LoVo (cell line): Measurements from ENCODE around the gene CBLIF.
"Not testable (repeated sequence)": the region's sequence is repeated elsewhere in the genome, so short reads cannot be mapped to it uniquely, and the experiment has no call there.

Experiments used
- DNase-seq: peaks from one replicate; pipeline ENCODE4 v3.0.0-alpha.2; 2016; ENCODE audit warnings: low spot score

CBLIF gene

DNA sequence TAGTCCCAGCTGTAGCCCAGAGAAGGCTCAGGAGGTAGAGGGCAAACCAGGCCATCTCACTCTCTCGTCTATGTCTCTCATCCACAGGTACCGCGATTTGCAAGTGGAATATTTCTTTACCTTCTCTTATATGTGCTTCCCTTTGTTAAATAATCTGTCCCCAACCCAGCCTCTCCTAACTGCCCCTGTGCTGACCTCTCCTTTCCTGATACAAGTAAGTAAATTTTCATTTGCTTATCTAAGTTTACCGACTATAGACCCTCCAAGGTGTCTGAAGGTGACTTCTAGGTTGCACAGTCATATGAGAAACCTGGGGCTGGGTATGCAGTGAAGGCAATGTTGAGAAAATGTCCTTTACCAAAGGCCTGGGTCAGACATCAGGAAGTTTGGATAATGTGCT lies at the start of gene CBLIF:
TSS of gene CBLIF (minus strand) at position 101 of the 400 bp plus-strand sequence. CDS start at position 55, 46 bp downstream.
- no peak for DNase-seq

GRCh38 chr11:59894616-59895015 lies 49.3 kb upstream of the CBLIF start:
- DNase-seq: no peak

DNA sequence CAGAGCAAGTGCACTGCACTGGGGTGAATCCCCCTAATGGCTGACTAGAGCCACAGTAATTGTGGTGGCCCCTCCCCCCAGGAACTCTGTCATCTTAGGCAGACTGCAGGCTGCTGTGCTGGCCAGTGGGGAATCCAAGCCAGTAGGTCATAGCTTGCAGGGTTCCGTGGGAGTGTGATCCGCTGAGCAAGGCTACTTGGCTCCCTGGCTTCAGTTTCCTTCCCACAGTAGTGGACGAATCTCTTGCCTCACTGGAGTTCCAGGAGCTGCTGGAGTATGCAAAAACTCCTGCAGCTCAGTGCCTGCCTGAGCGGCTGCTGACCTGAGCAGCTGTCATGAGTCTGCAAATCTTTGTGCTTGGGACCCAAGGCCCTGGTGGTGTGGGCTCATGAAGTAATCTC lies 46.5 kb upstream of the CBLIF start:
- no peak for DNase-seq

- DNase-seq: not testable (repeated sequence)
Measured at GRCh38 chr11:59887156-59887555, 41.9 kb upstream of the CBLIF start.

DNA sequence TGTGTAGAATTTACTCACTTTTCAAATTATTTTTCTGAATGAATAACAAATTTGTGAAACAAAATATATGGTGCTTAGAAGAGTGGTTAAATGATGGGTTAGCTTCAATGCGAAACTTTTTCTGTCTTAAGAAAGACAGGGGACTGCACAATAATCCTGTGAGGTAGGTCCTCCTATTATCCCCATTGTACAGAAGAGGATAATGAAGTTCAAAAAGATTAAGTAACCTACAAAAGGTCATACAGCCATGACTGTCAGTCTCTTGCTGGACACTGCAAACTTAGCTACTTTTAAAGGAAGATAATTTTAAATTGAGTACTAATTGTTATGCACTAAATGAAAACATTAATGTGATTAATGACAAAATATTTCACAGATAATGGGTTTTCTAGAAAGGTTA lies 38.3 kb upstream of the CBLIF start:
- DNase-seq: no peak

GRCh38 chr11:59879567-59879966 lies 34.3 kb upstream of the CBLIF start:
- DNase-seq: no peak

GRCh38 chr11:59878575-59878974 lies 33.3 kb upstream of the CBLIF start, which contains the start of gene OOSP3:
Gene OOSP3, plus strand, starts transcription at chr11:59878782. Its CDS starts 27 bp downstream, at chr11:59878809.
- DNase-seq: no peak

- no peak for DNase-seq
Measured at GRCh38 chr11:59877784-59878183, 32.5 kb upstream of the CBLIF start.

DNA sequence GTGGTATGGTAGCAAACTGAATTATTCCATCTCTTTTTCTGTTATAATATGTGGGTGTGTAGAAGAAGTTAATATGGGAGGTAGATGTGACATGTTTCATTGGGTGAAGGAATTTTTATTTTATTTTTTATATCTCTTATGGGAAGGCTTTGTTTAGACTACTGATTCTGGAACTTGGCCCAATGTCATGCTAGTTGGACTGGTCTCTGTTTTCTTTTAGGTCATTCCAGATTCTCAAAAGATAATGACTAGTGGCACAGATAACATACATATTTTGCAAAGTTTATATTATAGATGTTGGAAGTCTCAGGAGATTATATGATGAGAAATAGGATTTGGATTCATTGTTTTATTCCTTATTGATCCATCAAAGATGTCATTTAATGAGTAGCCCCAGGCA lies 32.0 kb upstream of the CBLIF start:
- DNase-seq: no peak

GRCh38 chr11:59875856-59876519 lies 30.7 kb upstream of the CBLIF start:
- no peak for DNase-seq

DNA sequence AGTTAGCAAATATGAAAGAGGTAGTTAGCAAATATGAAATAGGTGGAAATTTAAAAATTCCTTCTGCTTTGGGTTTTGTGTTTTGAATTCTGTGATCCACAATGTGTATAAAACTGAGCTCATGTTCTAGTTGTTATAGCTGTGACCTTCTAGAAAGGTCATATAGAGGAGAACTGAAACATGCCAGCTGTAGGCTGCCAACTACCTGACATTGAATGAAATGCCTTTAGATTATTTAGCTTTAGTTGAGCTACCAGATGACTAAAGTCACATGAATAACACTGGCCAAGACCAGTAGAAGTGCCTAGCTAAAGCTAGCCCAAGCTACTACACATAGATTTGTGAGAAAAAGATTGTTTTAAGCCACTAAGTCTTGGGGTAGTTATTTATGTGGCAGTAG lies 26.8 kb upstream of the CBLIF start:
- DNase-seq: no peak

DNA sequence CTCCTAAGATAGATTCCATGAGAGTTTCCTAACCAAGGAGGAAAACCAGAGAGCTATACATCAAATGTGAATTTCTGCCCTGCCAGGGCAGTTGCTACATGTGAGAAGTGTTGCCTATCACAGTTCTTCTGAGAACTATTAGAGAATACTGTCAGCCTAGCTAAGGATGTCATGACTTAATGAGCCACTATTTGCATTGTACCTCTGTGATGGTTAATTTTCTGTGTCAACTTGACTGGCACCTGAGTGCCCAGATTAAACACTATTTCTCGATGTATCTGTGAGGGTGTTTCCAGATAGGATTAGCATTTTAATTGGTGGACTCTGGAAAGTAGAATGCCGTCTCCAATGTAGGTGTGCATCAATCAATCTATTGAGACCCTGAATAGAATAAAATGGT lies 22.6 kb upstream of the CBLIF start:
- no peak for DNase-seq

DNA sequence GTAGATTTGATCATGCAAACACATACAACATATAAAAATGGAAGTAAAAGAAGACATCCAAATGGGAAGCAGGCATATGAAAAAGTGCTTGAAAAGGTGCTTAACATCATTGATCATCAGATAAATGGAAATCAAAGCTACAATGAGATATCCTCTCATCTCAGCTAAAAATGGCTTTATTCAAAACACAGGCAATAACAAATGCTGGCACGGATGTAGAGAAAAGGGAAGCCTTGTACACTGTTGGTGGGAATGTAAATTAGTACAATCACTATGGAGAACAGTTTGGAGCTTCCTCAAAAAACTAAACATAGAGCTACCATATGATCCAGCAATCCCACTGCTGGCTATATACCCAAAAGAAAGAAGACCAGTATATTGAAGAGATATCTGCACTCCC lies 21.5 kb upstream of the CBLIF start:
- DNase-seq: no peak

DNA sequence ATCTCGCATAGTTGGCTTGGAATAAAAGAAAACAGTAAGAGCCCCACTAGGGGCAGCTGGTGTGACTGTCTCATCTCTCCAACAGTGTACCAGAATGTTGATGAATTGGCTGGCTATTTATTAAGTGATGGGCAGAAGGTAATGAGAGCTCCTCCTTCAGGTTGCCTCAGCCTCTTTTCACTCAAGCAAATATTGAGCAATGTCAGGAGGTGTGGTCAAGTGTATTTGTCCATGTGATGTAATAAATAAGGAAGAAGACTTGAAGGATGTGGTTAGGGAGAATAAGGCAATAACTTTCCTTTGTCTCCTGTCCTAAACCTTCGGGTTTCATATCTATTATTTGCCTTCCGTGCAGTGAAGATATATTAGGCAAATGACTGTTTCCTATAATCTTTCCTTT lies 21.1 kb upstream of the CBLIF start, which contains the start of gene TCN1:
TSS of gene TCN1 (minus strand) at position 91 of the 400 bp plus-strand sequence. CDS start at position 74, 17 bp downstream.
- peak; percentile 35 for DNase-seq

DNA sequence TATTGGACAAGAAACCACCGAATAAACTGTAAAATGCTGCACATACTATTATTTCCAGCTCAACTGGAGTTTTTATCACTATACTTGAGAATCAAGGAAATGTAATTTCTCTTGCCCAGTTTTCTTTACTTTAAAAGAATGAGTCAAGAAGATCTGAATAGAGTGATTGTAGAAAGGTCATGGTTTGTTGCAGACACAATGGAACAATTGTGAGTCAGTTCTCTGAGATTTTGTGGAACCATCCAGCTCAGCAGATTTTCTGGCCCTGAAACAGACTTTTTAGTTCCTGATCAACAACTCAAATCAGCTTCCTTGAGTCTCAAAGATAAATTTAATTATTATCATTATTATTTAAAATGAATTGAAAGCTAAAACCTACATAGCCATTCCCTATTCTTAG lies 19.7 kb upstream of the CBLIF start:
- no peak for DNase-seq

- DNase-seq: no peak
Measured at GRCh38 chr11:59862252-59862651, 17.0 kb upstream of the CBLIF start.

- no peak for DNase-seq
Measured at GRCh38 chr11:59859673-59860072, 14.4 kb upstream of the CBLIF start.

- DNase-seq: peak; percentile 65
Measured at GRCh38 chr11:59857439-59858434, 12.4 kb upstream of the CBLIF start.

GRCh38 chr11:59854871-59855270 lies 9.6 kb upstream of the CBLIF start:
- DNase-seq: no peak

- DNase-seq: not testable (repeated sequence)
Measured at GRCh38 chr11:59851416-59851815, 6.1 kb upstream of the CBLIF start.

DNA sequence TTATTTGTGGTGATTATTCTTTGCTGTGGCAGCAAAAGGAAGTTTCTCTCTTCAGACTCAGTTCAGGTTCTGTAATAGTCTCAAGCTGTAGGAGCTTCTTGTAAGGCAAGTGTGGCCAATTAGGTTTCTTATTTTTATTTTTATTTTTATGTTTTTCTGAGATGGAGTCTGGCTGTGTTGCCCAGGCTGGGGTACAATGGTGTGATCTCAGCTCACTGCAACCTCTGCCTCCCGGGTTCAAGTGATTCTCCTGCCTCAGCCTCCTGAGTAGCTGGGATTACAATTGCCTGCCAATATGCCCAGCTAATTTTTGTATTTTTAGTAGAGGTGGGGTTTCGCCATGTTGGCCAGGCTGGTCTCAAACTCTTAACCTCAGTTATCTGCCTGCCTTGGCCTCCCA lies 4.3 kb upstream of the CBLIF start:
- not testable (repeated sequence) for DNase-seq

- DNase-seq: peak; percentile 45
Measured at GRCh38 chr11:59849129-59849528, 3.8 kb upstream of the CBLIF start.

- DNase-seq: not testable (repeated sequence)
Measured at GRCh38 chr11:59848439-59848838, 3.1 kb upstream of the CBLIF start.
